CD4-positive, alpha-beta T cell treated with Interleukin-15 for 4 hours (primary cell): ENCODE results near the gene CCDC167.
A peak's percentile ranks its signal among the peaks of the same experiment; 100 is the strongest.
"Not testable (repeated sequence)": the region's sequence is repeated elsewhere in the genome, so short reads cannot be mapped to it uniquely, and the experiment has no call there.

Experiments used
- DNase-seq: peaks from one replicate; pipeline ENCODE4 v3.0.0-alpha.2; 2020; ENCODE audit warnings: low spot score

The CCDC167 gene

DNA sequence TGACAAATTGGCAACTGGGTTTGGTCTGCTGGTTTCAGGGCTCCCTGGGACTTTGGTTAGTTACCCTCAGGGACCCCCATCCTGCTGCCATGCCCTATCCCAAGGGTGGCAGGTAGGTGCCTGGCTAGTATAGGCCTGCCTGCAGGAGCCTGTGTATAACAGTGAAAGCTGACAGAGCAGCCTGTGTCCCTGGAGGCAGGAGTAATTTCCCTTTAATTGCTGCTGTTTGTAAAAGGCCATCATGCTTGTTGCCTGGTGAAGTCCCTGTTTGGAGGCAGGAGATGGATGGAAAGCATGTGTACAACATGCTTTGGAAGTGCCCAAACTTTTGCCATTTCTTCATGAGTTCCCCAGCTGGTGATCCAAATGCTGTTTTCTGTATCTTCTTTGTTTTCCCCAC, 36.6 kb downstream of the CCDC167 start:
- no peak for DNase-seq

DNA sequence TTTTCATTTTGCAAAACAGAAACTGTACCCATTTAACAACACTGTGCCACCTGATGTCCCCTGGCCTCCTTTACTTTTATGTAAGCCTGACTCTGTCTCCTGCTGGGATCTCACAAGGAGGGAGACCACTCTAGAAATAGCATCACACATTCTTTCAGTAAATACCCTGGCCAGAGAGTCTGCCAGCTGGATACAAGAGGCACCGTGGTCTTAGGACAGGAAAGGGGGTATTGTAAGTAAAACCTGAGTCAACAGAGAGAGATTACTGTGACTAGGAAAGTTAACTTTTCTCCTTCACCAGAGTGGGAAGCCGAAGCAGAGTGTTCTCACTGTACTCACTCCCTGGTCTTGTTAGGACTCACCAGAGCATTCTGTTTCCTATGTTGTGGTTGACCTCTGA, 38.9 kb downstream of the CCDC167 start:
- DNase-seq: no peak

DNA sequence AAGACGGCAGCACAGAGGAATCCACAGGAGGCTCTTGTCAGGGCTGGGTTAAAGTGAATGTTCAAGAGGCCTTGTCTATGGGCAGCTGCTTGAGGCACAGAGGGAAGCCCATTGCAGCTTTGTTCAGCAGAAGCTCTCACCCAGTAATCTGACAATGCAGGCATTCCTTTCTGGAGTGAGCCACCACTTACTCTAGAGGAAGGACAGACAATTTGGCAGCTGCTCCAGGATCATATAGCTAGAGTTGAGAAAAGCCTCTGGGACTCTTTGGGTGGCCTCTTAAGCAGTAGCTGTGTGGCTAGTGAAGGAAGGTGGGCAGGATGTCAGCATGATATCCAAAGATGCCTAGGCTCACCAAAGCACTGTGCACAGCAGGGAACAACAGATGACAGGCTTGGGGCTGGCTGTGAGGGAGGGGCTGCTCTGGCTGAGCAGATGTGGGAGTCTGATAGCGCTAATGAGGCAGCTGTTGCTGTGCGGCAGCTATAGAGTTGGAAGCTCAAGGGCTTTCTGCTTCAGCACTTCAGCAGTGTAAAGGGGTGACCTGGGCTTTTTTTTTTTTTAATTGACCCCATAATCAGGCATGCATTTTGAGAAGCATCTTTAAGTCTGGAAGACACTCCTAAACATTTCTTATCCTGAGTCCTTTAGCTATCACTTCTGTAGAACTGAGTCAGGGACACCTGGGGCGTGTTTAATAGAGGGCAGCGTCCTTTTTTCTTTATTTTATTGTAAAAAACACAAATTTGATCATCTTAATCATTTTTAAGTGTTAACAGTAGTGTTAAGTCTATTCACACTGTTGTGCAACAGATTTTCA, 39.5 kb downstream of the CCDC167 start:
- DNase-seq: no peak

DNA sequence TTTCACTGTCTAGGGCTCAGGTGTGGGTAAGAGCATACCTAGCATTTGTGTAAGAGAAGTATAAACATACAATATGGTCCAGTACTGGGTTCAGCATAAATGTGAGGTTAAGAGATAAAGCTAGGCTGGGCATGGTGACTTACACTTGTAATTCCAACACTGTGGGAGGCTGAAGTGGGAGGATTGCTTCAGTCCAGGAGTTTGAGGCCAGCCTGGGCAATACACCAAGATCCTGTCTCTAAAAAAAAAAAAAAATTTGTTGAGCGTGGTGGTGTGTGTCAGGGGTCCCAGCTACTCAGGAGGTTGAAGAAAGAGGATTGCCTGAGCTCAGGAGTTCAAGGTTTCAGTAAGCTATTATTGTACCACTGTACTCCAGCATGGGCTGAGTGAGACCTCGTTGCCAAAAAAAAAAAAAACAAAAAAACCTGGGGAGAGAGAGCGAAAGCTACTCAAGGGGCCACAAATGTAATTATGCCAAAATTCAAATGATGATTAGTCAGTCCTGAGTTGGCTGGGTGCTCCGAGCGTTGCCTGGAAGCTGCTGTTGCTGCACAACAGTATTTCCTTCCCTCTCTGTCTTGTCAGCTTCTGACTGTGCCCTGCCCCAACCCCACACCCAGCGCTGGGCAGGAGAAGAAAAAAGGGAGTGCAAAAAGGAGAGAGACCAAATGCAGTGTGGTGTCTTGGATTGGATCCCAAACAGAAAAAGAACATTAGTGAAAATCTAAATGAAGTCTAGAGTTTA, 42.7 kb downstream of the CCDC167 start:
- DNase-seq: no peak

DNA sequence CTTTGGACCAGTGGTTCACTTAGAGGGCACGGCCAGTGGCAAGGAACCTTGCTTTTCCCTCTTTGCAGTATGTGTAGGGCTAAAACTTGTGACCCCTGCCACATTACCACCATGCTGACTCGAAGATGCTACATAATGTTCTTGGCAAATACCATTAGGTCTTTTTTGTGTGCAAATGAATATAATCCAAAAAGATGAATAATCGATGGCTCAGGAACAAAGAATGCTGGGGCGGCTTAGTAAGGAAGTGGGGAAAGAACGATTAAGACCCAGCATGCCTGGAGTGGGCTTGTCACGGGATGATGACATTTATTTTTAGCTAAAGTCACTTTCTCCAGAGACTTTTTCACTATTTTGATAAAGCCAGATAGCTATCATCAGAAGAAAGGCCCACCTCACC, 43.6 kb downstream of the CCDC167 start:
- DNase-seq: no peak

DNA sequence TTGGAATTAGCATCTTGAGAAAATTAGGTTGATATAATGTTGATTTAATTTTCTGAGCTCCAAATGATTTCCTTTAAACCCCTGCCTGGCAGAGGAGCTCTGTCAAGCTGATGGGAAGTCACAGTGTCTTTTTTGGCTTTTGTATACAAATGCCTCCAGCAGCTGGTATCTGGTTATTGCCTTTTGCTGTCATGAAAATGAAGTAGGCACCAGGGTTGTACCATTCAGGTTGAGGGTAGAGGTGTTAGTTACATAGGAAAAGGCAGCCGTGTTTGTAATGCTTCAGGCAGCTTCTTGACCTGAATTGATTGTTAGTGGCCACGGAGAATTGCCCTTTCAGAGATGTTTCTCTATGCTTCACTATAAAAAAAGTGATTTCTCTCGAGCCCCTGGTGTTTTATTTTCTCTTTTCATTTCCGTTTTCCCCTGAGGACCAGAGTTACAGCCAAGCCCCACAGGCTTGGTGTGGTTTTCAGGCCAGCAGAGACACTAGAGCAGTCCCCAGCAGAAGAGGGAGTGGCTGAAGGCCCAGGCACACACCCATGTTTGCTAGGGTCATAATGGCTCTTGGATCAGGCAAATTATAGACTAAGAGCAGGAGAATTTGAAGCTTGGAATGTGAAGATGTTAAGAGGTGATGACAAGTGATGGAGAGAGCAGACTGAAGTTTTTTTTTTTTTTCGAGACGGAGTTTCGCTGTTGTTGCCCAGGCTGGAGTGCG, 45.1 kb downstream of the CCDC167 start:
- no peak for DNase-seq

DNA sequence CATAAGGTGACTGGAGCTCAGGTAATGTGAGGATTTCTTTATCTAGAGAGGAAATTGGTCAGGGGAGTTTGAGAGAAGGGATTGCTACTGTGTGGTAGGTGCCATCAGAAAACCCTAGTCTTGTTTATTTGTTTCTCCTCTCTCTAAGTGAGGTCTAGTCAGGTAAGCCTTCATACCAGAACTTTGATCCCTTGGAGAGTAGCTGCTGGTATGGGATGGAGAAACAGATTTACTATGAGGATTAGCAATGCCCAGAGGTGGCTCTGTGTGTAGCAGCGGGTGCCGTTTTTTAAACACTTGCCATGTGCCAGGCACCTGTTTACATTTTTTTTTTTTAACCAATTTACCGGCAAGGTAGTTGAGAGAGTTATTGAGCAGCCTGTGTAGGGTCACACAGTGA, 47.2 kb downstream of the CCDC167 start:
- no peak for DNase-seq

DNA sequence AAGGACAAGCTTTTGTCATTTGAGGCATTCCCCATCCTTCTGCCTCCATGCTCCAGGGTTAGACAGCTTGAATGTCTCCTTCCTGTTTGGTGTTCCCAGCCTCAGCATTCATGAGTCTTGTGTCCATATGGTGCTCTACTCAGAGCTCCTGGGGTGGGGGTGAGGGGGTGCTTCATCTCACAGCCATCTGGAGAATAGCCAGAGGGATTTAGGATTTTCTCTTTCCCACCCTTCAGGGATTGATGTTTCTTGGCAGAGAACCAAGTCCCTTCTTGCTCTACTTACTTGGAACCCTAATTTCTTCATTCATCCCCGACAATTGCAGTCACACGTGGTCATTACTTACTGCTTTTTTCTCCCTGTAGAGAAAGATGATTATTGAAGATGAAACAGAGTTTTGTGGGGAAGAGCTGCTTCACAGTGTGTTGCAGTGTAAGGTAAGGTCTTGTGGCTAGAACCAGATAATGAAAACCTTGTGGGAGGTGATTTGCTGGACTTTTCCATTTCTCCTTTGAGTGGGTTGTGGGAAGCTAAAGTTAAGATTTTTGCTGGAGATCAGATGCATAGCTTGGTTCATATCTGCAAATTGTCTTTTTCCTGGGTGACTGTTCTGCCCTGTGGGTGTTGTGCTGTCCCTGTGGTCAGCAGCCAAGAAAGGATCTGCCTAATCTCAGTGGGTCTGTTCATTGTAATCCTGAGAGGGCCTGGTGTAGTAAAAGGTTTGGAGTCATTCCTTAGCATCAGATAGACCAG, 48.1 kb downstream of the CCDC167 start:
- DNase-seq: no peak

DNA sequence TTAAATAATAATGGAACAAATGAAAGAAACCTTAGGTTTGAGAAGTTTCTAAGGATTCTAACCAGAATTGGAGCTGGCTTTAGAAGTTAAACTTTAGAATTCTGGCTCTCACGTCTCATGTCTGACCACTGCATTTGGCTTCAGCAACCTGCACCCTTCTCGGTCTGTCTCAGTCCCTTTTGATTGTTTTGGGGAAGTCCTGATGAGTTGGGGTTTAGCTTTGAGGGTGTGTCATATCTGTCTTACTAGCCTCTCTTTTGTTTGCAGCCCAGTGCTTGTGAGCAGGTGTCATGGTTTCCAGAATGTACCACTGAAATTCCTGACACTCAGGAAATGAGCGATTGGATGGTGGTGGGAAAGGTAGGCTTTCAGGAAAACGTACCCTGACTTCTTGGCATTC, 49.7 kb downstream of the CCDC167 start:
- DNase-seq: no peak

DNA sequence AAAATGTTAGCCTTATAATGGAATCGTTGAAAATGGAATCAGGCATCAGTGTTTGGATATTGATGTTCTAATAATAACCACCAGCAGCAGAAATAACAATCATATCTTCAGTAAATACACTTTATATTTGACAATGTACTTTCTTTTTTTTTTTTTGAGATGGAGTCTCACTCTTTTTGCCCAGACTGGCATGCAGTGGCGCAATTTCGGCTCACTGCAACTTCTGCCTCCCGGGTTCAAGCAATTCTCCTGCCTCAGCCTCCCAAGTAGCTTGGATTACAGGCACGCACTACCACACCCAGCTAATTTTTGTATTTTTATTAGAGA, 56.5 kb downstream of the CCDC167 start:
- DNase-seq: not testable (repeated sequence)

DNA sequence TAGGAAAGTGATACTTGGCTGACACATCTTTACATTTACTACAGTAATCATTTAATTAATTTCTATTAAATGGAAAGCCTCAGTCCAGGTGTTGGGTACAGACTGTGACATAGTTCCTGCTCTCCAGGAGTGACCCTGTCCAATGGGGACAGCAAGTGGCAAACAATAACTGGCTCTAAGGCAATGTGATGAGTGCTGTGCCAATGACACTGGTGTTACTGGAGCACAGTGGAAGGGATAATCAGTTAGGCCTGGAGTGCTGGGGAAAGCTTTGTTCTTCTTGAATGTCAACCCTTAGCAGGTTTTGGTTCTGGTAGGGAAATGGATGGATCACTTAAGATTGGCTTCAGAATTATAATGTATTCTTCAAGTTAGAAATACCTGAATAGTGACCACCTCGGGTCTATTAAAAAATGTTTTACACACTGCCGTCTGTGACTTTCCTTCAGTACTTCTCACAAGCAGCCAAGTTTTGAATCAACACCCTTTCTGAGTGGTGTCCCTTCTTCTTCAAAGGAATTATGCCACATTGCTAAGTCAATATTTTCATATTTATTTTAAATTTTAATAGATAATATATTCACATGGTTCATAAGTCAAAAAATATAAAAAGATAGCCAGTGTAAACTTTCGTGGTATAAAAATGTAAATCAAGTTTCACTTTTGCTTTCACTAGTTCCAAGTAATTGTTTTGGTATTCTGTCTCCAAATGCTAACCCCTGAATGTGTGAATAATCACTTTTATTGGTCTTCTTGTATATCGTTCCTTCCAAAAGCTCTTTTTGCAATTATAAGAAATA, 57.1 kb downstream of the CCDC167 start:
- DNase-seq: peak; percentile 10

DNA sequence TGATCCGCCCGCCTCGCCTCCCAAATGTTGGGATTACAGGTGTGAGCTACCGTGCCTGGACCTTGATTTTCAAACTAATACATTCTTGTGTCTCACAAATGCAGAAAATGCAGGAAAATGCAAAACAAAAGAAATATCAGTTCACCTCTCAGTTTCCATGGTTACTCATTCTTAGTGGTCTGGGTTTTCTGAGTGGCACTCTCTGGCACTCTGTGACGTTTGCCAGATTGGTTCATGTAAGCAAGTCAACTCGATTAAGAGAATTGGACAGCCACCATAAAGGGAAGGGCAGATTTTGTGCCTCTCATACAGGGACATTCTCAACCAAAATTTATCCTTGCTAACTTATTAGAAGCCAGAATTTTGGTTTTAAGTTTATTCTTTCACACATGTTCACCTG, 58.0 kb downstream of the CCDC167 start:
- DNase-seq: no peak

DNA sequence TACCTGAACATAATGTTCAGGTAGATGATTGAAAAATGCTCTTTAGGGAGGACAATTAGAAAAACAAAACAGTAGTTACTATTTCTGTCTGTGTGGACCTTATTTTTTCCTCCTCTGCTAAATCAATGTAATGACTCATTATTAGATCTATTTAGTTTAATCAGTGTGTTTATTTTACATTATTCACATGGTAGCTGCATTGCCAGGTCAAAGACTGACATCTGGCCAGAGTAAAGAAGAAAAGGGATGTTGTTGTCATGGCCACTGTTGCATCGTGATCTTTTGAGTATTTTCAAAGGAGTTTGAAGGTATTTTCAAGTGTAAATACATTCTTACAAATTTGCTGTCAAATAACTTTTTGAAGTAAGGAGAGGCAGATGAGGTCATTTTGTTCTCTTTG, 60.8 kb downstream of the CCDC167 start:
- no peak for DNase-seq

DNA sequence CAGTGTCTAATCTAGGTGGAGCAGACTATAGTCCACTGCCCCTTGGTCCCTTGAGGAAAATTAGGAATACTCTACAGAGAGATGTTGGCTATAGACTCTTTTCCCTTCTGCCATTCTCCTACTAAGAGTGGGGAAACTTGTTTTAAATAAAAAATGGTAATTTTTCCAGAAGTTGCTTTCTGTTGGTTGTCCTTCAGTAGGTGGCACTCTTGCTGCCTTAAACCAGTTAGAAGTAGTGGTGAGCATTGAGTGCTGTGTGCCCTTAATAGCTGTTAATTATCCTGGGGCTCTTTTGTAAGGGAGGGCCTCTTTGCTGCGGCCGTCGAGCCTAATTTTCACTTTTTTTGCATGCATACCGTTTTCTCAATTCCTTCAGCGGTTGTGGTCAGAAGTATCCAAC, 63.9 kb downstream of the CCDC167 start:
- DNase-seq: no peak

DNA sequence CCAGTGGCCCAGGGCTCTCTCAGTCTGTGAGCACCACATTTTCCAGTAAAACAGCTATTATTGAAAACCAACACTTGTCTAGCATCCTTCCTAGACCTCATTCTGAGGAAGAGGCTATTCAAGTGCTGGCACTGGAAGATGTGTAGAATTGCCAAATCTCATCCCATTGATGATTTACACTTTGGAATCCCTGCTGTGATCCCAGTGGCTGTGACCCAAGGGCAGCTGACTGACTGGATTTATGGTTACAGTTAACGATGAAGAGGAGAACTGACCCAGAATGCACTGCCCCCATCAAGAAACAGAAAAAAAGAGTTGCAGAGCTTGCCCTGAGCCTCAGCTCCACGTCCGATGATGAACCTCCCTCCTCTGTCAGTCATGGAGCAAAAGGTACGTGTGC, 64.3 kb downstream of the CCDC167 start:
- no peak for DNase-seq

DNA sequence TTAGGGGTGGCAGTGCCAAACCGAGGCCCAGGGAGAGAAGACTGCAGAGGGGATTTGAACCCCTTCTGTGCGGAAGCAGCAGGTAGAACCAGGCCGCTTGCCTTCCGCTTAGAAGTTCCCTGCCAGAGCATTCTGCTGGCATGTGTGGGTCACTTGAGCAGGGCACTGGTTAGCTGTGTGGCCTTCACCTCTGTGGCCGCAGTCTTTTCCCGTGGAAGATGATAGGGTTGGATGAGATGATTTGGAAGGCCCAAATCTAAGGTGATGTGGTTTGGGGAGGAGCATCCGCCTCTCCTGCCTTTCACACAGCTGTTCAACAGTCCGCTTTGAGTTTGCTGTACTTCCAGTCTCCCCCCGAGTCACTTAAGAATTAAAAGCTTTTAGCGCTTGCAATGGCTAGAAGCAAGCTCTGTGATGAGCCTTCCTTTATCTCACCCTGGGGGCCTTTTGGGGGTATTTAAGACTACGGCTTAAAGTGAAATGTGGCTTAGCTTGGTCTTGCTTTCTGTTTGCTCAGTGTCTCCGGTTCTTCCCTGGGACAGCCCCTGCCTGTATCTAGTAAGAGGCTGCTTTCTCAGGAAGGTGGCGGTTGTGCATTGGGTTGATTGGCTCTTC, 65.9 kb downstream of the CCDC167 start:
- DNase-seq: peak; percentile 20
